CD4-positive, alpha-beta T cell treated with Interleukin-4 for 4 hours (primary cell): ENCODE data around the gene ASB18.

ENCODE experiments used
- DNase-seq: peaks from one replicate; pipeline ENCODE4 v3.0.0-alpha.2; 2020

ASB18 gene

GRCh38 chr2:236161531-236161930 is 102.7 kb downstream of the ASB18 start:
- no peak for DNase-seq

DNA sequence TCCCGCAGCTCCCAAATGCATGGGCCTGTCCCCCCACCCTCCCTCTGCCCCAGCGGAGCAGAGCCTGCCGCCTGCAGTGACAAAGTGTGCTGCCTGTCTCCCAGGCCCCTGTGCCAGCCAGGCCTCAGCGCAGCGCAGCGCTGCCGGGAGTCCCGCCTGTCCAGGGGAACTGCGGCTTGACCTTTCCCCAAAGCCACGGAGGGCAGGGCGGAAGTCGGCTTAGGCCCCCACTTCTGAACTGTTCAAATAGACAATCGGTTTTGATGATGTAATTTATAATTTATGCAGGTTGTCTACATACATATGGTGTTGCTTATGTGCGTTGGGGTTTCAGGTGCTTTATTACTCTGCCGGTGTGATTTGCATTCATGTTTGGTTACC is 103.1 kb downstream of the ASB18 start:
- no peak for DNase-seq

GRCh38 chr2:236160366-236161081 is 103.7 kb downstream of the ASB18 start:
- no peak for DNase-seq

DNA sequence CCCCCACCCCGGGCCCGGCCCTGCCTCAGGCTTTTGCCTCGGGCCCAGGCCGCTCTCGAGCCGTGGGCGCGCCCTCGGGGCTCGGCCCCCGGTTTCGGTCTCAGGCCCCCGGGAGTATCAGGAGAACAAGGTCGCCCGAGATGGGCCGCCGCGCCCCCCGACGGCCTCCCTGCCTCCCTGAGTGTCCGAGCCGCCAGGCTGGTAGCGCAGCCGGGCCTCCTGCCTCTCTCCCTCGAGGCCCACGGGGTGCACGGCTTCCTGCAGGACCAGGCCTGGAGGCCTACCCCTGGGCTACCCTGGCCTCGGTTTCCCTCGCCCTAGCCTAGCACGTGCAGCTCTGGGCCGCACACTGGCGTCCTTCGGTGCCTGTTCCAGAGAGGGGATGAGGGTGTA is 104.4 kb downstream of the ASB18 start:
- no peak for DNase-seq

- no peak for DNase-seq
Observed at GRCh38 chr2:236158969-236159777, 105.0 kb downstream of the ASB18 start.

DNA sequence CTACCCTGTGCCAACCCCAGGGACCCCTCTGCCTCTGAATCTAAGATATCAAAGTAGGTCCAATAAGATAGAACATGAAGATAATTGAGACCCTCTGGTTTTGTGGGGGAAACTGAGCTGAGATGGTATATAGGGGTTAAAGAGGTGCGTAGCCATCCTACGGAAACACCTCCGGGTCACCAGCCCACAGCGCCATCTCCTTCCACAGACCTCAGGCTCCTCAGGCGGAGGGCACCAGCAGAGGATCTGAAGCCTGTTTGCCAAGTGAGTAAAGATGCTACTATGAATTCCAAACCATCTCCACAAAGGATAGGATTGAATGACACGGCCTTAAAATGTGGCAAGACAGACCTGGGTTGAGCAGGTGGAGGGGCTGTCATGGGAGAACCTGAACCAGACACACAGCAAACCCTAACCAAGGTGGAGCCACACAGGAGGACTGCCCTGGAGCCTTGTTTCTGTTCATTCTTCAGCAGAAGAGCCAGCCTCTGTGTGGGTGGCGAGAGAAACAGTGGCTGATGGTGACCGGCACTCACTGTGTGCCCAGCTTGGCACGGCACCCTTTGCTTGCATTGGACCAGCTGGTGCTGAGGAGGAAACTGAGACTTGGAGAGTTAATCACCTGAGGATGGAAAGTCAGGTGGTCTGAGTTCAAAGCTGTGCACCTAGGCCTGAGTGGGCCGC is 106.2 kb downstream of the ASB18 start:
- no peak for DNase-seq

GRCh38 chr2:236157366-236157765 is 106.8 kb downstream of the ASB18 start:
- no peak for DNase-seq

- no peak for DNase-seq
Observed at GRCh38 chr2:236156860-236157194, 107.4 kb downstream of the ASB18 start.

DNA sequence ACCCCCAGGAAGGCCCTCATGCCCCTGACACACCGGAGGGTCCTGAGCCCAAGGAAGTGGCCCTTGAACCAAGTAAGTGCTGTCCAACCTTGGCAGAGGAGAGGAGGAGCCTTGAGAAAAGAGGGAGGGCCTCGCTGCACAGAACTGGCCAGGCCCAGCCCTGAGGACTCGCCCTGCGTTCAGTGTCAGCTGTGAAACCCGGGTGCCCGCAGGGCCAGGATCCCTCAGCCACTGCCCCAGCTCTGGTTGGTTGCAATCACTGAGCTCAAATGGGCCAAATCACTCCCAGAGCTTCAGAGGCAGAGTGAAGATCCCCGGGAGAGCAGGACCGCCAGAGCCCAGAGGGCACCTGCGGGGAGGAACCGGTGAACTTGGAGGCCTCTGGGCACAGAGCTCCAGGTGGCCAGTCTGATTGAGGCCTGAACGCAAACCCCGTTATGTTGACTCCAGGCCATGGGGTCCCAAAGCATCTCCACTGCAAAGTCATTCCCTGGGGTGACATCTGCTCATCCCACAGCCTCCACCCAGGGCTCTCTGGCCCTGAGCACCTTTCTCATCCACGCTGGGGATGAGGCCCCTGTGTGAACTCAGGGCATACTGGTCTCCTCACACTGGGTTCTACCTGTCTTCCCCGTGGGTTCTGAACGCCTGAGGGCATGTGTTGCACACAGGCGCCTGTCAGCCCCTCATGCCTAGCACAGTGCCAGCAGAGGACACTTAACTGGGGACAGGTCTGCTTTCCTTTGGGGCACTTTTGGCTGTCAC is 107.9 kb downstream of the ASB18 start:
- no peak for DNase-seq

GRCh38 chr2:236155406-236155805 is 108.8 kb downstream of the ASB18 start:
- no peak for DNase-seq

DNA sequence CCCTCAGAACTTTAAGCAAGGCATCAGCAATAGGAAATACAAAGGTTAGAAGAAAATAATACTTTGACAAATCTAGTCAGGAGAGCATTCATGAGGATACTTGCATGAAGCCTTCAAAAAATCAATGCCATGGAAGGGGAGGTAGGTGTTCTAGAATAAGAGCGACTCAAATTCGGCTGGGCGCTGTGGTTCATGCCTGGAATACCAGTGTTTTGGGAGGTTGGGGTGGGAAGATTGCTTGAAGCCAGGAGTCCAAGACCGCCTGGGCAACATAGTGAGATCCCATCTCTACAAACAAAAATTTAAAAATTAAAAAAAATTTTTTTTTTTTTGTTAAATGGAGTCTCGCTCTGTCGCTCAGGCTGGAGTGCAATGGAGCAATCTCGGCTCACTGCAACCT is 117.8 kb downstream of the ASB18 start:
- no peak for DNase-seq

- DNase-seq, result no peak
Observed at GRCh38 chr2:236143811-236144210, 120.4 kb downstream of the ASB18 start.
